Mesenchymal stem cell (in vitro differentiated cells and primary cell): ENCODE results near the gene GJA3.

Experiments
- DNase-seq: peaks from one replicate; pipeline ENCODE4 v3.0.0-alpha.2; 2013
- H2AFZ ChIP-seq: one replicate; pipeline ENCODE4 v1.6.1; 2013; ENCODE audit warnings: low read depth, mild to moderate bottlenecking, control low read depth, inconsistent platforms, low read length, moderate library complexity
- H2AK5ac ChIP-seq: 2 replicates; pipeline ENCODE4 v1.6.1; 2013; ENCODE audit warnings: low read length, moderate library complexity, mild to moderate bottlenecking, inconsistent platforms; ENCODE audit not compliant: severe bottlenecking
- H2BK120ac ChIP-seq: one replicate; pipeline ENCODE4 v1.6.1; 2013; ENCODE audit warnings: low read depth, mild to moderate bottlenecking, inconsistent platforms, low read length, moderate library complexity
- H2BK12ac ChIP-seq, 2 experiments: one replicate each; pipeline ENCODE4 v1.6.1; 2013; ENCODE audit warnings: inconsistent platforms in 2 of 2, low read length in 2 of 2, mild to moderate bottlenecking in 2 of 2, moderate library complexity in 2 of 2, control low read depth in 1 of 2
- H2BK15ac ChIP-seq: one replicate; pipeline ENCODE4 v1.6.1; 2013; ENCODE audit warnings: mild to moderate bottlenecking, low read depth, inconsistent platforms; ENCODE audit not compliant: poor library complexity, severe bottlenecking
- H2BK5ac ChIP-seq: 2 replicates; pipeline ENCODE4 v1.6.1; 2013; ENCODE audit warnings: low read depth, mild to moderate bottlenecking, low read length, control low read depth, inconsistent platforms; ENCODE audit not compliant: poor library complexity, severe bottlenecking
- H3K14ac ChIP-seq, 2 experiments: one replicate each; pipeline ENCODE4 v1.6.1; 2013; ENCODE audit warnings: inconsistent platforms in 2 of 2, low read length in 2 of 2, control low read depth in 1 of 2, mild to moderate bottlenecking in 1 of 2, moderate library complexity in 1 of 2
- H3K18ac ChIP-seq, 2 experiments: one replicate each; pipeline ENCODE4 v1.6.1; 2013; ENCODE audit warnings: inconsistent platforms in 2 of 2, low read length in 2 of 2, control low read depth in 1 of 2, low read depth in 1 of 2, mild to moderate bottlenecking in 1 of 2
- H3K23ac ChIP-seq, 2 experiments: one replicate each; pipeline ENCODE4 v1.6.1; 2013; ENCODE audit warnings: inconsistent platforms in 2 of 2, low read length in 2 of 2, mild to moderate bottlenecking in 2 of 2, moderate library complexity in 2 of 2, control low read depth in 1 of 2
- H3K27ac ChIP-seq: 2 replicates; pipeline ENCODE4 v1.5.1; 2013; ENCODE audit warnings: mild to moderate bottlenecking, moderate library complexity, low read length, control low read depth, inconsistent platforms; ENCODE audit not compliant: poor library complexity, severe bottlenecking
- H3K27me3 ChIP-seq, 2 experiments: 2 replicates each; pipeline versions ENCODE4 v1.6.1 to v1.7.0; 2013; ENCODE audit warnings: low read length in 2 of 2, mild to moderate bottlenecking in 2 of 2, moderate library complexity in 2 of 2, control low read depth in 1 of 2, inconsistent platforms in 1 of 2; ENCODE audit not compliant: control insufficient read depth in 1 of 2, insufficient read depth in 1 of 2
- H3K36me3 ChIP-seq, 2 experiments: 2 replicates each; pipeline versions ENCODE4 v1.6.1 to v1.7.0; 2013; ENCODE audit warnings: low read length in 2 of 2, control low read depth in 1 of 2, inconsistent platforms in 1 of 2, low read depth in 1 of 2, mild to moderate bottlenecking in 1 of 2; ENCODE audit not compliant: insufficient read depth in 2 of 2, control insufficient read depth in 1 of 2
- H3K4ac ChIP-seq, 2 experiments: one replicate each; pipeline ENCODE4 v1.6.1; 2013; ENCODE audit warnings: inconsistent platforms in 2 of 2, low read length in 2 of 2, mild to moderate bottlenecking in 2 of 2, moderate library complexity in 2 of 2, control low read depth in 1 of 2, low read depth in 1 of 2
- H3K4me1 ChIP-seq: 2 replicates; pipeline ENCODE4 v1.6.1; 2013; ENCODE audit warnings: low read depth, low read length, control low read depth; ENCODE audit not compliant: control insufficient read depth, insufficient read depth
- H3K4me2 ChIP-seq: 2 replicates; pipeline ENCODE4 v1.6.1; 2013; ENCODE audit warnings: low read length, mild to moderate bottlenecking, inconsistent platforms; ENCODE audit not compliant: poor library complexity, severe bottlenecking
- H3K4me3 ChIP-seq, 2 experiments: 2 replicates each; pipeline versions ENCODE4 v1.5.1 to v1.7.0; 2013; ENCODE audit warnings: low read length in 2 of 2, mild to moderate bottlenecking in 2 of 2, control low read depth in 1 of 2, low read depth in 1 of 2; ENCODE audit not compliant: insufficient read depth in 1 of 2
- H3K79me1 ChIP-seq: replicated peaks from 2 replicates; pipeline ENCODE4 v1.6.1; 2013; ENCODE audit warnings: mild to moderate bottlenecking, control low read depth, low read length, inconsistent platforms; ENCODE audit not compliant: poor library complexity, severe bottlenecking
- H3K9ac ChIP-seq: 2 replicates; pipeline ENCODE4 v1.7.0; 2013; ENCODE audit warnings: mild to moderate bottlenecking, low read length, moderate library complexity
- H3K9me3 ChIP-seq: 2 replicates; pipeline ENCODE4 v1.7.0; 2013; ENCODE audit warnings: mild to moderate bottlenecking, low read length; ENCODE audit not compliant: control insufficient read depth
- H4K8ac ChIP-seq: one replicate; pipeline ENCODE4 v1.6.1; 2013; ENCODE audit warnings: inconsistent platforms, mild to moderate bottlenecking, low read length, moderate library complexity
- H4K91ac ChIP-seq: one replicate; pipeline ENCODE4 v1.6.1; 2013; ENCODE audit warnings: mild to moderate bottlenecking, low read length, inconsistent platforms
- WGBS: methylation state at CpG from one replicate; pipeline ENCODE4 v1.1.7; 2013; ENCODE audit warnings: mixed read lengths; 5-methylcytosine and 5-hydroxymethylcytosine counted together

Gene GJA3

GRCh38 chr13:20144141-20144850 lies 16.6 kb downstream of the GJA3 start:
- Histone ChIP-seq H2AK5ac (no peak overlapping the region), H3K4me3 (no peak overlapping the region), H3K4me2 (no peak overlapping the region), H3K27ac (no peak overlapping the region), H3K4me1 (no peaks in the 10 kb centered on the region), H4K91ac (no peak overlapping the region), H3K27me3 (peaks cover 41 to 99% of the 10 kb centered on the region in 2 experiments), H3K9me3 (no peaks in the 10 kb centered on the region), H3K79me1 (no peaks in the 10 kb centered on the region), H4K8ac (no peak overlapping the region), H3K14ac (no peak overlapping the region), H3K23ac (no peak overlapping the region), H2BK12ac (no peak overlapping the region), H2BK15ac (no peak overlapping the region), H3K36me3 (no peaks in the 10 kb centered on the region), H2BK5ac (no peak overlapping the region), H3K18ac (no peak overlapping the region), H3K4ac (peak overlapping the region in 1 of 2 experiments; percentile 37), H3K9ac (no peak overlapping the region), H2AFZ (no peak overlapping the region), H2BK120ac (no peak overlapping the region)
- DNase-seq, result no peak
- WGBS, result 89% methylated on average over 12 of the region's 12 CpGs

- no peak overlapping the region for H3K18ac ChIP-seq
- 95% methylated on average over 30 of the region's 30 CpGs for WGBS
Observed at GRCh38 chr13:20142927-20143480, 17.8 kb downstream of the GJA3 start.

GRCh38 chr13:20142023-20142926 lies 18.6 kb downstream of the GJA3 start:
- no peak overlapping the region for H3K14ac ChIP-seq
- no peak overlapping the region for H2BK15ac ChIP-seq
- no peak overlapping the region for H3K23ac ChIP-seq
- H3K4me3 ChIP-seq, result no peak overlapping the region
- no peak overlapping the region for H2BK12ac ChIP-seq
- WGBS, result 76% methylated on average over 80 of the region's 84 CpGs
- H4K91ac ChIP-seq, result no peak overlapping the region
- H2AK5ac ChIP-seq, result no peak overlapping the region
- no peak overlapping the region for H2BK5ac ChIP-seq
- H3K9me3 ChIP-seq, result no peaks in the 10 kb centered on the region
- no peak for DNase-seq
- H2BK120ac ChIP-seq, result no peak overlapping the region
- no peak overlapping the region for H3K18ac ChIP-seq
- no peak overlapping the region for H2AFZ ChIP-seq
- no peak overlapping the region for H3K27ac ChIP-seq
- peaks cover 33 to 96% of the 10 kb centered on the region in 2 experiments for H3K27me3 ChIP-seq
- H3K79me1 ChIP-seq, result no peaks in the 10 kb centered on the region
- H4K8ac ChIP-seq, result no peak overlapping the region
- no peak overlapping the region for H3K4me2 ChIP-seq
- H3K4ac ChIP-seq, result no peak overlapping the region
- no peaks in the 10 kb centered on the region for H3K4me1 ChIP-seq
- H3K9ac ChIP-seq, result no peak overlapping the region
- H3K36me3 ChIP-seq, result no peaks in the 10 kb centered on the region

More at GRCh38 chr13:20142927-20143480, 17.8 kb downstream of the GJA3 start:
- H3K27ac ChIP-seq, result no peak overlapping the region
- no peak overlapping the region for H3K4me2 ChIP-seq
- H4K91ac ChIP-seq, result no peak overlapping the region
- H2BK120ac ChIP-seq, result no peak overlapping the region
- H2BK15ac ChIP-seq, result no peak overlapping the region
- H4K8ac ChIP-seq, result no peak overlapping the region
- H2BK12ac ChIP-seq, result no peak overlapping the region
- no peaks in the 10 kb centered on the region for H3K4me1 ChIP-seq
- H2AK5ac ChIP-seq, result no peak overlapping the region
- H3K79me1 ChIP-seq, result no peaks in the 10 kb centered on the region
- H3K4me3 ChIP-seq, result no peak overlapping the region
- no peak overlapping the region for H3K4ac ChIP-seq
- H3K9me3 ChIP-seq, result no peaks in the 10 kb centered on the region
- peaks cover 29 to 96% of the 10 kb centered on the region in 2 experiments for H3K27me3 ChIP-seq
- no peak overlapping the region for H2AFZ ChIP-seq
- no peak overlapping the region for H3K9ac ChIP-seq
- no peak overlapping the region for H3K14ac ChIP-seq
- no peak overlapping the region for H3K23ac ChIP-seq
- no peaks in the 10 kb centered on the region for H3K36me3 ChIP-seq
- DNase-seq, result no peak
- H2BK5ac ChIP-seq, result no peak overlapping the region
